Mucosa of descending colon (tissue), 3 donors: Measurements from ENCODE around the gene HNRNPL. TPM values are rescaled to one million over a fixed set of nuclear protein-coding genes. Genes with fewer than 3 reads are reported as not detected.

Experiments used
- ATAC-seq: fragments of 200-7000 bp; cut with Tn5 transposase; one replicate; pipeline ENCODE4 v1.9.1; 2020; ENCODE audit warnings: mild to moderate bottlenecking, moderate library complexity
- DNase-seq, 3 donors: peaks; one replicate each; pipeline ENCODE4 v3.0.0-alpha.2; 2020
- H3K36me3 ChIP-seq: fragments of 200-600 bp; one replicate; pipeline ENCODE4 v1.8.0; 2021; ENCODE audit warnings: low read depth, mild to moderate bottlenecking
- H3K4me1 ChIP-seq: fragments of 200-600 bp; one replicate; pipeline ENCODE4 v1.8.0; 2021; ENCODE audit warnings: low read depth, mild to moderate bottlenecking
- H3K4me3 ChIP-seq: fragments of 200-600 bp; one replicate; pipeline ENCODE4 v1.8.0; 2021; ENCODE audit warnings: mild to moderate bottlenecking
- H3K9me3 ChIP-seq: fragments of 200-600 bp; one replicate; pipeline ENCODE4 v1.8.0; 2021; ENCODE audit warnings: mild to moderate bottlenecking
- CTCF ChIP-seq: fragments of 200-600 bp; IDR thresholded peaks from one replicate; pipeline ENCODE4 v1.8.0; 2022; ENCODE audit warnings: antibody characterized with exemption, mild to moderate bottlenecking
- intact Hi-C, 2 donors: fragments of 100-400 bp; cut with DNase I in 1 of 2; cut with micrococcal nuclease in 1 of 2; formaldehyde crosslinking; loops; one replicate each; pipeline versions ENCODE4 v1.11.0 to v1.11.1; 2022; cut with DNase I, micrococcal nuclease
- total RNA-seq, 3 donors: library from RNA; stranded (reverse); fragmentation: NEBNext Ultra II Directional in 2 of 3; extraction: Animal tissue kit (Norgen Biotek cat#: 25700) in 2 of 3; gene quantifications; one replicate each; pipeline versions ENCODE4 v1.2.1 to v1.2.4, GENCODE V29; 2021 to 2023
- donor health status: DM: no; HTN: no; CAD: no; lungs with moderate emphysema.
- donor health status: DM: no; HTN: no; CAD: no.
- donor health status: DM: no; HTN: yes; CAD: no.

HNRNPL gene
- total RNA-seq, 3 donors from 2014 or later = 267 to 317 (median 292) TPM

- no peak overlapping the region for H3K4me3 ChIP-seq
- TF ChIP-seq CTCF = no peak
- DNase-seq = no peak
- H3K4me1 ChIP-seq = no peaks in the 10 kb centered on the region
- intact Hi-C loops = no loop called here
- H3K9me3 ChIP-seq = no peaks in the 10 kb centered on the region
- ATAC-seq = no peak
- peaks cover 53% of the 10 kb centered on the region for H3K36me3 ChIP-seq
Observed at GRCh38 chr19:38839816-38840582, 9.8 kb downstream of the HNRNPL start.

- DNase-seq (peak in 1 of 3 donors; percentile 11), ATAC-seq (no peak)
- Histone ChIP-seq H3K4me1 (peaks cover 1% of the 10 kb centered on the region), H3K4me3 (no peak overlapping the region), H3K9me3 (no peaks in the 10 kb centered on the region), H3K36me3 (peaks cover 48% of the 10 kb centered on the region)
- intact Hi-C loops = no loop called here
- TF ChIP-seq CTCF = no peak
Observed at GRCh38 chr19:38838986-38839761, 10.6 kb downstream of the HNRNPL start.

- no peak for DNase-seq
- TF ChIP-seq CTCF = no peak
- ATAC-seq = peak; percentile 2
Observed at GRCh38 chr19:38838208-38838985, 11.4 kb downstream of the HNRNPL start.

GRCh38 chr19:38837656-38838121 lies 12.1 kb downstream of the HNRNPL start:
- H3K36me3 ChIP-seq = peaks cover 34% of the 10 kb centered on the region
- ATAC-seq = no peak

More at GRCh38 chr19:38838208-38838985, 11.4 kb downstream of the HNRNPL start:
- peaks cover 40% of the 10 kb centered on the region for H3K36me3 ChIP-seq
- H3K4me1 ChIP-seq = peaks cover 5% of the 10 kb centered on the region
- no peak overlapping the region for H3K4me3 ChIP-seq
- intact Hi-C loops = no loop called here
- no peaks in the 10 kb centered on the region for H3K9me3 ChIP-seq

More at GRCh38 chr19:38837656-38838121, 12.1 kb downstream of the HNRNPL start:
- intact Hi-C loops = no loop called here
- Histone ChIP-seq H3K4me1 (peaks cover 7% of the 10 kb centered on the region), H3K4me3 (no peak overlapping the region), H3K9me3 (no peaks in the 10 kb centered on the region)
- TF ChIP-seq CTCF = no peak
- DNase-seq = no peak
